ENCODE results near the gene AIF1L. TPM values are rescaled to one million over a fixed set of nuclear protein-coding genes. Genes with fewer than 3 reads are reported as not detected.

Gene AIF1L
- total RNA-seq (not detected in 2 replicates), polyA plus RNA-seq (not detected in 2 replicates), polyA minus RNA-seq (not detected in 2 replicates)
- 0.51 TPM for total RNA-seq (2013)

DNA sequence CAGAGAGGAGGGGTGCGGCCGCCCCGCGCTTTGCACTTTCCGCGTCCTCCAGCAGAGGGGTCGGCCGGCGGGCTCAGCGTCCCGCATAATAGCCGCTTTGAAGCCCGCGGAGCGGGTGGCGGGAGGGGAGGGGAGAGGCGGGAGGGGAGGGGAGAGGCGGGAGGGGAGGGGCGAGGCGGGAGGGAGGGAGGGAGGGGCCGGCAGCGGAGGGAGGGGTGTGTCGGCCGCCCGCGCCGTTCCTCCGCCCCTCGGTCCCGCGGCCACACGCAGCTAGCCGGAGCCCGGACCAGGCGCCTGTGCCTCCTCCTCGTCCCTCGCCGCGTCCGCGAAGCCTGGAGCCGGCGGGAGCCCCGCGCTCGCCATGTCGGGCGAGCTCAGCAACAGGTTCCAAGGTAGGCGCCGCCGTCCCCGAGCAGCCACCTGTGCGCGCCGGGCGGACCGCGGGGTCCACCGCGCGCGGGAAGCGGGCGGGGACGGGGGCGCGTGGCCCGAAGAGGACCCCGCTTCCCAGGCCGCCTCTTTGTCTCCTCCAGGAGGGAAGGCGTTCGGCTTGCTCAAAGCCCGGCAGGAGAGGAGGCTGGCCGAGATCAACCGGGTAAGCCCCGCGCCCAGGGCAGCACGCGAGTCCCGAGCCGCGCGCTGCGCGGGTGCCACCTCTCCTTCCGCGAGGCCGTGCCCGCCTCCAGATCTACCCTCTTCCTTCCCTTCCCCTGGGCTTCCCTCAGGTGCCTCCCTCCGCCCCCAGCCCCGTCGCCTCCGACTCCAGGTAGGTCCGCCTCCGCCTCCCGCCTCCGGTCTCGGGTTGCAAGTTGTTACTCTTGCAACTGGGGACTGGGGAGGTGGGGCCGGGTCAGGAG is at the start of gene AIF1L:
TSS of gene AIF1L (plus strand) at position 263 of the 857 bp plus-strand sequence. CDS start at position 362, 99 bp downstream.
- H2AFZ ChIP-seq (ENCODE audit: insufficient read depth, low read depth, low read length, poor library complexity, severe bottlenecking) = peak within 1 kb of the TSS; percentile 22
- no peak for ATAC-seq (ENCODE audit: low read depth)
- ChIA-PET CTCF (no interaction called here), POLR2A (no interaction called here)
- H3K9ac ChIP-seq (ENCODE audit: low read length) = no peak within 1 kb of the TSS
- no peaks in the 10 kb centered on the region for H3K79me2 ChIP-seq (ENCODE audit: control insufficient read depth, insufficient read depth, low read length)
- H3K4me1 ChIP-seq (ENCODE audit: control insufficient read depth in 2 of 2, insufficient read depth in 2 of 2, low read length in 2 of 2) = peaks cover 5 to 11% of the 10 kb centered on the region in 2 donors
- TF ChIP-seq, protein P1, sequence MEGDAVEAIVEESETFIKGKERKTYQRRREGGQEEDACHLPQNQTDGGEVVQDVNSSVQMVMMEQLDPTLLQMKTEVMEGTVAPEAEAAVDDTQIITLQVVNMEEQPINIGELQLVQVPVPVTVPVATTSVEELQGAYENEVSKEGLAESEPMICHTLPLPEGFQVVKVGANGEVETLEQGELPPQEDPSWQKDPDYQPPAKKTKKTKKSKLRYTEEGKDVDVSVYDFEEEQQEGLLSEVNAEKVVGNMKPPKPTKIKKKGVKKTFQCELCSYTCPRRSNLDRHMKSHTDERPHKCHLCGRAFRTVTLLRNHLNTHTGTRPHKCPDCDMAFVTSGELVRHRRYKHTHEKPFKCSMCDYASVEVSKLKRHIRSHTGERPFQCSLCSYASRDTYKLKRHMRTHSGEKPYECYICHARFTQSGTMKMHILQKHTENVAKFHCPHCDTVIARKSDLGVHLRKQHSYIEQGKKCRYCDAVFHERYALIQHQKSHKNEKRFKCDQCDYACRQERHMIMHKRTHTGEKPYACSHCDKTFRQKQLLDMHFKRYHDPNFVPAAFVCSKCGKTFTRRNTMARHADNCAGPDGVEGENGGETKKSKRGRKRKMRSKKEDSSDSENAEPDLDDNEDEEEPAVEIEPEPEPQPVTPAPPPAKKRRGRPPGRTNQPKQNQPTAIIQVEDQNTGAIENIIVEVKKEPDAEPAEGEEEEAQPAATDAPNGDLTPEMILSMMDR (IDR thresholded peaks at IDR 0.05) = no peak
- TF ChIP-seq EZH2 (IDR thresholded peaks at IDR 0.05; ENCODE audit: borderline replicate concordance, insufficient read depth, low read depth, low read length, poor library complexity, severe bottlenecking) = no peak
- H3K27ac ChIP-seq (ENCODE audit: low read length in 2 of 2) = no peak within 1 kb of the TSS
- intact Hi-C loops (cut with micrococcal nuclease) = no loop called here
- WGBS (ENCODE audit: insufficient coverage) = 1% methylated on average over 81 of the region's 99 CpGs
- Mint-ChIP-seq H3K4me3 (peak within 1 kb of the TSS; percentile 80), H3K27ac (no peak within 1 kb of the TSS), H3K27me3 (peaks cover 31% of the 10 kb centered on the region), H3K9me3 (ENCODE audit: insufficient read depth) (no peaks in the 10 kb centered on the region), H3K4me1 (peaks cover 12% of the 10 kb centered on the region)
- H3K4me2 ChIP-seq (replicated peaks; ENCODE audit: low read depth, low read length, poor library complexity, severe bottlenecking) = peak within 1 kb of the TSS; percentile 70
- peak within 1 kb of the TSS in 1 of 5 experiments; percentile 31 for H3K4me3 ChIP-seq (ENCODE audit: control extremely low read depth in 1 of 5, extremely low read depth in 1 of 5, insufficient read depth in 1 of 5, low read depth in 2 of 5, low read length in 4 of 5)
- DNase-seq = peak; percentile 25
- H3K27me3 ChIP-seq (replicated peaks in 1 of 4; ENCODE audit: control extremely low read depth in 1 of 4, control insufficient read depth in 3 of 4, insufficient read depth in 4 of 4, low read length in 3 of 4) = peaks cover 0 to 41% (median 16%) of the 10 kb centered on the region in 4 experiments
- no peaks in the 10 kb centered on the region for H4K20me1 ChIP-seq (ENCODE audit: control insufficient read depth, insufficient read depth, low read length, poor library complexity, severe bottlenecking)
- H3K9me3 ChIP-seq (ENCODE audit: control extremely low read depth in 1 of 3, control insufficient read depth in 2 of 3, insufficient read depth in 1 of 3, low read length in 2 of 3) = no peaks in the 10 kb centered on the region
- no peaks in the 10 kb centered on the region for H3K36me3 ChIP-seq (replicated peaks in 1 of 2; ENCODE audit: control extremely low read depth in 1 of 2, control insufficient read depth in 1 of 2, extremely low read depth in 1 of 2, insufficient read depth in 2 of 2, low read length in 1 of 2)
